ENCODE measurements around the gene SPATA7.
"Not testable (repeated sequence)": the region's sequence is repeated elsewhere in the genome, so short reads cannot be mapped to it uniquely, and the experiment has no call there.

Gene SPATA7

GRCh38 chr14:88385212-88386101, at the start of gene SPATA7:
TSS of gene SPATA7 (plus strand) at chr14:88385657. CDS start at chr14:88385819, 162 bp downstream.
- H3K4me3 ChIP-seq (ENCODE audit: low read depth, low read length), result peak within 1 kb of the TSS; percentile 78

- H3K4me3 ChIP-seq (ENCODE audit: low read depth, low read length), result no peak overlapping the region
These were observed 45.1 kb upstream of the SPATA7 start for GRCh38 chr14:88340357-88340756.

- no peak overlapping the region for H3K4me3 ChIP-seq (ENCODE audit: low read depth, low read length)
These were observed 42.5 kb upstream of the SPATA7 start for GRCh38 chr14:88342980-88343379.

GRCh38 chr14:88346048-88346639, 39.3 kb upstream of the SPATA7 start:
- H3K4me3 ChIP-seq (ENCODE audit: low read depth, low read length), result no peak overlapping the region

- H3K4me3 ChIP-seq (ENCODE audit: low read depth, low read length), result no peak overlapping the region
These were observed 36.9 kb upstream of the SPATA7 start for GRCh38 chr14:88348546-88348945.

GRCh38 chr14:88351966-88352691, 33.3 kb upstream of the SPATA7 start:
- H3K4me3 ChIP-seq (ENCODE audit: low read depth, low read length), result no peak overlapping the region

- no peak overlapping the region for H3K4me3 ChIP-seq (ENCODE audit: low read depth, low read length)
These were observed 32.8 kb upstream of the SPATA7 start for GRCh38 chr14:88352698-88353097.

GRCh38 chr14:88354358-88354757, 31.1 kb upstream of the SPATA7 start:
- H3K4me3 ChIP-seq (ENCODE audit: low read depth, low read length), result no peak overlapping the region

GRCh38 chr14:88359500-88359899, 26.0 kb upstream of the SPATA7 start:
- no peak overlapping the region for H3K4me3 ChIP-seq (ENCODE audit: low read depth, low read length)

GRCh38 chr14:88363644-88364043, 21.8 kb upstream of the SPATA7 start:
- no peak overlapping the region for H3K4me3 ChIP-seq (ENCODE audit: low read depth, low read length)

GRCh38 chr14:88364710-88365413, 20.6 kb upstream of the SPATA7 start:
- H3K4me3 ChIP-seq (ENCODE audit: low read depth, low read length), result no peak overlapping the region

GRCh38 chr14:88369496-88369895, 16.0 kb upstream of the SPATA7 start:
- no peak overlapping the region for H3K4me3 ChIP-seq (ENCODE audit: low read depth, low read length)

GRCh38 chr14:88379706-88380343, 5.6 kb upstream of the SPATA7 start:
- H3K4me3 ChIP-seq (ENCODE audit: low read depth, low read length), result no peak overlapping the region

GRCh38 chr14:88380405-88380804, 5.1 kb upstream of the SPATA7 start:
- no peak overlapping the region for H3K4me3 ChIP-seq (ENCODE audit: low read depth, low read length)

GRCh38 chr14:88381634-88382033, 3.8 kb upstream of the SPATA7 start:
- H3K4me3 ChIP-seq (ENCODE audit: low read depth, low read length), result not testable (repeated sequence)

- peak overlapping the region; percentile 78 for H3K4me3 ChIP-seq (ENCODE audit: low read depth, low read length)
These were observed 739 bp upstream of the SPATA7 start for GRCh38 chr14:88384718-88385117.

GRCh38 chr14:88386256-88386794, 868 bp downstream of the SPATA7 start:
- peak overlapping the region; percentile 78 for H3K4me3 ChIP-seq (ENCODE audit: low read depth, low read length)

- H3K4me3 ChIP-seq (ENCODE audit: low read depth, low read length), result no peak overlapping the region
These were observed 3.4 kb downstream of the SPATA7 start for GRCh38 chr14:88388741-88389282.

- no peak overlapping the region for H3K4me3 ChIP-seq (ENCODE audit: low read depth, low read length)
These were observed 7.2 kb downstream of the SPATA7 start for GRCh38 chr14:88392609-88393008.

- H3K4me3 ChIP-seq (ENCODE audit: low read depth, low read length), result no peak overlapping the region
These were observed 25.6 kb downstream of the SPATA7 start for GRCh38 chr14:88411039-88411438.

All from iPS-11a (cell line).